ACC112 (cell line): ENCODE data around the gene GAS6.
"Not testable (repeated sequence)": the region's sequence is repeated elsewhere in the genome, so short reads cannot be mapped to it uniquely, and the experiment has no call there.

Source experiments
- H2AFZ ChIP-seq: fragments of 200-600 bp; sonication (generic); one replicate; pipeline ENCODE4 v1.6.0; 2017; ENCODE audit warnings: antibody characterized with exemption, low read length; ENCODE audit not compliant: unreplicated experiment
- H3K27ac ChIP-seq: fragments of 200-600 bp; sonication (generic); 2 replicates; pipeline ENCODE4 v1.5.1; 2014; ENCODE audit warnings: low read depth, mild to moderate bottlenecking, antibody characterized with exemption, low read length, moderate library complexity
- H3K27me3 ChIP-seq: fragments of 200-600 bp; sonication (generic); 2 replicates; pipeline ENCODE4 v1.6.1; 2014; ENCODE audit warnings: mild to moderate bottlenecking, antibody characterized with exemption, low read length, moderate library complexity, mixed read lengths; ENCODE audit not compliant: insufficient read depth
- H3K36me3 ChIP-seq: fragments of 200-600 bp; sonication (generic); 2 replicates; pipeline ENCODE4 v1.6.1; 2016; ENCODE audit warnings: mild to moderate bottlenecking, antibody characterized with exemption, low read length, moderate library complexity, mixed read lengths; ENCODE audit not compliant: insufficient read depth
- H3K4me1 ChIP-seq: fragments of 200-600 bp; sonication (generic); one replicate; pipeline ENCODE4 v1.6.1; 2016; ENCODE audit warnings: low read length, mixed read lengths; ENCODE audit not compliant: insufficient read depth, unreplicated experiment, control insufficient read depth
- H3K4me3 ChIP-seq: fragments of 200-600 bp; sonication (generic); 2 replicates; pipeline ENCODE4 v1.5.1; 2014; ENCODE audit warnings: mild to moderate bottlenecking, low read depth, low read length
- H3K79me2 ChIP-seq: fragments of 200-600 bp; sonication (generic); one replicate; pipeline ENCODE4 v1.6.0; 2016; ENCODE audit warnings: low read length; ENCODE audit not compliant: control insufficient read depth, unreplicated experiment, insufficient read depth

GAS6 gene

DNA sequence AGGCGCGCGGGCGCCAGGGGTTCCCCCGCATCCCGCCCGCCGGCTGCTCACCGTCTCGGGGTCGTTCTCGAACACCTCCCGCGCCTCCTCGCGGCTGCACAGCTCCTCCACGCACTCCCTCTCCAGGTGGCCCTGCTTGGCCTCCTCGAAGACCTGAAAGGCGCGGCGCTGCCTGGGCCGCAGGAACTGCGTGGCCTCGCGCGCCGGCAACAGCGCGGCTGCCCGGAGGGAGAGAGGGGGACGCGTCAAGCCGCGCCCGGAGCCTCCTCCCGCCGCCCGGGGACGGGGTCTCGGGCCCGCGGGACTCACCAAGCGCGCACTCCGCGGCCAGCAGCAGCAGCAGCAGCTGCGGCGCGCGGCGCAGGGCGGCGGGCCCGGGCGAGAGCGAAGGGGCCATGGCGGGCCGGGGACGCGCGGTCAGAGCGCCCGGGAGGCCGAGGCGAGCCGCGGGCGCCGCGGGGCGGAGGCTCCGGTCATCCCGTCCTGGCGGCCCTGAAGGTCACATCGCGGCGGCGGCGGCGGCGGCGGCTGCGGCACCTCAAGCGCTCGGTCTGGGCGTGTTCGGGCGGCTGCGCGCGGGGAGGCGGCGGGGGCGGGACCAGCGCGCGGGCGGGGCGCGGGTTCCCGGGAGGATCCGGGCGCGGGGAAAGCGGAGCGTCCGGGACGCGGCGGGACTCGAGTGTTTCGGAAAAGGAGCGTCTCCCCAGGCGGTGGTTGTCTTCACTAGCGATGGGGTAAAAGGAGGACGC, at the start of gene GAS6:
GAS6 (minus strand) TSS at position 553 of the 749 bp plus-strand sequence; CDS start at position 397, 156 bp downstream.
- peaks cover 40% of the 10 kb centered on the region for H3K79me2 ChIP-seq
- H3K27ac ChIP-seq, result peak within 1 kb of the TSS; percentile 15; the same call in 1 of the 2 replicates
- no peaks in the 10 kb centered on the region for H3K27me3 ChIP-seq
- H2AFZ ChIP-seq, result peak within 1 kb of the TSS; percentile 87
- no peaks in the 10 kb centered on the region for H3K4me1 ChIP-seq
- H3K4me3 ChIP-seq, result peak within 1 kb of the TSS; percentile 98
- H3K36me3 ChIP-seq, result no peaks in the 10 kb centered on the region

DNA sequence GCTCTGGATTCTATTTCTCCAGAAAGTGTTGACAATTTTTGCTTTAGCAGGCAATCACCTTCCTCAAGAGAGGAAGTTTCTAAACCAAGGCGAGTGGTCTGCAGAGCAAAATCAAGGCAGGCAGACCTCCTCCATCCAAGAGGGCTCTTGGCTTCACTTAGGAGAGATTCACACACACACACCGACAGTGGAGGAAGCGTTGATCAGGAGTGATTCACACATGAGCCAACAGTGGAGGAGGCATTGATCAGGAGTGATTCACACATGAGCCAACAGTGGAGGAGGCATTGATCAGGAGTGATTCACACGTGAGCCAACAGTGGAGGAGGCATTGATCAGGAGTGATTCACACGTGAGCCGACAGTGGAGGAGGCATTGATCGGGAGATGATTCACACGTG, 49.5 kb upstream of the GAS6 start:
- H3K36me3 ChIP-seq, H3K79me2 ChIP-seq, H3K4me1 ChIP-seq, H3K4me3 ChIP-seq, H2AFZ ChIP-seq, H3K27me3 ChIP-seq: not testable (repeated sequence)
- peak overlapping the region; percentile 29; the same call in 1 of the 2 replicates for H3K27ac ChIP-seq

DNA sequence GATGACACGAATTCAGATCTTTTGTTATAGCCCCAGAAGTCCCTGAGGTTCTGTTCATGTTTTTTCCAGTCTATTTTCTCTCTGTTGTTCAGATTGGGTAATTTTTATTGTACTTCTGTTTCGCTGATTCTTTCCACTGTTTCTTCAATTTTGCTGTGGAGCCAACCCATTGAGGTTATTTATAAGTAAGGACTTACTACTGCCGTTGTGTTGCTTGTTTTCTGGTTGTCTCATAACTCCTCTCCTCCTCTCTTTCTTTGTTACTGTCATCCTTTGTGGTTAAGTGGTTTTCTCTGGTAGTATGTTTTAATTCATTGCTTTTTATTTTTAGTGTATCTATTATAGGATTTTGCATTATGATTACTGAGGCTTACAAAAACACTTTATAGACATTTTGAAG, 48.7 kb upstream of the GAS6 start:
- Histone ChIP-seq H3K36me3 (no peaks in the 10 kb centered on the region), H3K27me3 (no peaks in the 10 kb centered on the region), H3K79me2 (no peaks in the 10 kb centered on the region), H3K4me1 (peaks cover 3% of the 10 kb centered on the region), H3K4me3 (no peak overlapping the region), H3K27ac (no peak overlapping the region), H2AFZ (no peak overlapping the region)

DNA sequence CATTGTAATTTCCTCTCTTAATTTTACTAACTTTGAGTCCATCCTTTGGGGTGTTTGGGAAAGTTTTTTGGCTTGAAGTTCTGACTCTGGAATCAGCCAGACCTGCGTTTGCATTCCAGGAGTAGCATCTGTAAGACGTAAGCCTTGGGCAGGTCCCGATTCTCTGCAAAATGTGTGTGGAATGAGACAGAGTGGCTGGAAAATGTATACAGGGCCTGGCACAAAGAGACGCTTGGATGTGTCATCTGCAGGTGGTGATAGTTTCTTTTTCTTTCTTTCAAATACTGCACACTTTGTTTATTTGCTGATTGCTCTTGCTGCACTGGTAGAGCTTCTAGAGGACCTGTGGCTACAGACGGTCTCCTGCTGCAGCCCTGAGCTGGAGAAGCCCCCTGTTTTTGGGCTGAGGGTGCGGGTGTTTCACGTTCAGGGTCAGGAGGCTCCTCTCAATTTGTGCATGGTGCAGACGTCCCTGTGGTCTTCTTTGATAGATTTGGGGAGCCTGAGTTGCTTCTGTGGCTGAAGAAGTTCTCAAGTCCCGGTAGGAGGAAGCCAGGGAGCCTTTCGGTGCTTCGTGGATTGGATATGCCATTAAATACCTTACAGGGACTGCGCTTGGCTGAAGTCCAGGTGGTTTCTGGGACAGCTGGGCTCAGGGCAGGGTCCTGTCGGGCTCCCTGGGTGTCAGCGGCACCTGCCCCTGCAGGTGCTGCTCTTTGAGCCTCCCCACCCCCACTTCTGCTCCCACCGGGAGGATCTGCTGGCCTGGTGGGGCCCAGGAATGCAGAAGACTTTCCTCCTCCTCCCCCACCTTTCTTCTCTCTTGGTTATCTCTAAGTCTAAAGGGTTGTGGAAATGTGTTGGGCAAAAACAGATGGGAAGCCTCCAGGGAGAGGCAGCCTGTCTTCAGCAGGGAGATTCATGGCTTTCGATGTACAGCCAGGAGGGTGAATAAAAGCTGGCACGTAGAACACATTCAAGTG, 44.0 kb upstream of the GAS6 start:
- H3K36me3 ChIP-seq, result no peaks in the 10 kb centered on the region
- H3K27ac ChIP-seq, result no peak overlapping the region
- H3K27me3 ChIP-seq, result no peaks in the 10 kb centered on the region
- peaks cover 9% of the 10 kb centered on the region for H3K4me1 ChIP-seq
- no peaks in the 10 kb centered on the region for H3K79me2 ChIP-seq
- H2AFZ ChIP-seq, result no peak overlapping the region
- no peak overlapping the region for H3K4me3 ChIP-seq

DNA sequence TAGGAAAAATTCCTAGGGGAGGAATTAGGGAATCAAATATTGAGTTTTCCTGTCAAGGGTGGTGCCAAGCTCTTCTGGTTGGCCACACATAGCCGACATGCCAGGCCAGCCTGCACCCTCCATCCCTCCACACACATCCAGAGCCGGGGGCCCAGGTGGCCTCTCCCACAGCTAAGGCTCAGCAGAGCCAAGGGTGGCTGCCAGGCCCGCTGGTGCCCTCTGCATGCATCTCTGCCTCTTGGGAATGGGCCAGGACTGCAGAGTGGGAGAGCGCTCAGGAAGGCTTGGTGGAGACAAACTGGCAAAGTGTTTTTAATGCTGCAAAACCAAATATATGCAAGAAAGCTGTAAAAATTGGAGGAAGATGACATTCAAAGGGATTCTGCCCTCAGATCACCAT, 42.7 kb upstream of the GAS6 start:
- Histone ChIP-seq H3K36me3 (no peaks in the 10 kb centered on the region), H3K27me3 (no peaks in the 10 kb centered on the region), H3K79me2 (no peaks in the 10 kb centered on the region), H3K27ac (no peak overlapping the region), H3K4me3 (no peak overlapping the region), H3K4me1 (peaks cover 10% of the 10 kb centered on the region), H2AFZ (no peak overlapping the region)

DNA sequence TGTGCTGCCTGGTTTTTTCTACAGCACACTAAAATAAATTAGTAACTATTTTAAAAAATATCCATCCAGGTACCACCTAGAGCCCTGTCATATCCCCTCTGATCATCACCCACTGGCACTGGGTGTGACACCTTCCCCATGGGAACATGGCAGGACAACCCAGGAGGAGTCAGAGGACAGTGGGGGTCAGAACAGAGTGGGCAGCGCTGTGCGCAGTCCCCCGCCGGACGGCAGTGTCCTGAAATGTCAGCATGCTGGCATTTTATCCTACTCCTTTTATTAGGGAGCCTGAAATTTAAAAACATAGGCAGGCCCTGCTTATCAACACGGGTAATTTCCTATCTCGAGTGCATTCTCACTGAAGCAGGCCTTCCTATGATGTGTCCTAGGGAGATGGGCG, 42.1 kb upstream of the GAS6 start:
- Histone ChIP-seq H2AFZ (no peak overlapping the region), H3K27me3 (no peaks in the 10 kb centered on the region), H3K4me3 (no peak overlapping the region), H3K79me2 (no peaks in the 10 kb centered on the region), H3K4me1 (peaks cover 10% of the 10 kb centered on the region), H3K27ac (no peak overlapping the region), H3K36me3 (no peaks in the 10 kb centered on the region)

DNA sequence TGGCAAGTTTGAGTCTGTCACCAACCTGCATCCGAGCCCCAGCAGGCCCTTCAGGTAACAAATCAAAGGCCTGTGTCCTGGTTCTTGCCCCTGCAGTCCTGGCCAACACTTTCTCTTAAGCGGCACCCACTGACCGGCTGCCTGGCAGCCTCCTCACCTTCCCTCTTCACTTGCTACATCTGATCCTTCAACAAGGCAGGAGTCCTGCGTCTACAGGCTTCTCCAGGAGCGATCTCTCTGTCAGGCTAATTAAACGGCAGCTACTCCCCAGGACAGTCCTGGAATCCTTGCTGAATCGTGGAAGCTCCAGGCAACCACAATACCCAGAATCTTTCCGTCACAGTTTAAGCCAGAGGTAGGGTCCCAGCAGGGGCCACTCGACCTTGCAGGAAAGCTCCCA, 41.1 kb upstream of the GAS6 start:
- Histone ChIP-seq H3K27me3 (no peaks in the 10 kb centered on the region), H3K36me3 (no peaks in the 10 kb centered on the region), H3K79me2 (no peaks in the 10 kb centered on the region), H2AFZ (no peak overlapping the region), H3K27ac (no peak overlapping the region), H3K4me1 (peaks cover 10% of the 10 kb centered on the region), H3K4me3 (no peak overlapping the region)

DNA sequence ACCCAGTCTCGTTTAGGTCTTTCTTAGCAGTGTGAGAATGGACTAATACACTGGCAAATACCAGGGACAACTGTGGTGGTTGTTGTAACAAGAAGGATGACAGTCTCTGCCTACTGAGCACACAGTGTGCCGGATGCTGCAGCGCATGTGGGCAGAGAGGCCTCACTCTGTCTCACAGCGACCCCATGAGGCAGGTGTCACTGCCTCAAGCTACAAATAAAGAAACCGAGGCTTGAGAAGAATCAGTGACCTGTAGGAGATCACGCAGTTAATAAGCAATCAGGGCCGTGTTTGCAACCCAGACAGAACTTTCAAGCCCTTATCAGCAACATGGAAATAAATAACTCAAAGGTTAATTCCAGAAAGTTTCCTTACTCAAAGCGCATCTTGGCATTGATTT, 40.5 kb upstream of the GAS6 start:
- Histone ChIP-seq H2AFZ (no peak overlapping the region), H3K27ac (no peak overlapping the region), H3K4me3 (no peak overlapping the region), H3K36me3 (no peaks in the 10 kb centered on the region), H3K79me2 (no peaks in the 10 kb centered on the region), H3K4me1 (peaks cover 10% of the 10 kb centered on the region), H3K27me3 (no peaks in the 10 kb centered on the region)

DNA sequence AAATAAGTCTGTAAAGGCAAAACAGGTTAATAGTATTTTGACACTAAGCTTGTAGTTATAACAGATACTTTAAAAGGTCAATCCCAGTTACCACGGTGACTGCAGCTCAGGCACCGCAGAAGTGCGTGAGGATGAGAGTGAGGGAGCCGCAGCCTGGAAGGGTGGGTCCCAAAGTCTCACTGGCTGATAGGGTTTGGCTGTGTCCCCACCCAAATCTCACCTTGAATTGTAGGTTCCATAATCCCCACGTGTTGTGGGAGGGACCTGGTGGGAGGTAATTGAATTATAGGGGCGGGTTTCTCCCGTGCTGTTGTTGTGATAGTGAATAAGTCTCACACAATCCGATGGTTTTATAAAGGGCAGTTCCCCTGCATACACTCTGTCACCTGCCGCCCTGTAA, 40.0 kb upstream of the GAS6 start:
- H2AFZ ChIP-seq, result no peak overlapping the region
- H3K4me3 ChIP-seq, result no peak overlapping the region
- peaks cover 10% of the 10 kb centered on the region for H3K4me1 ChIP-seq
- H3K79me2 ChIP-seq, result no peaks in the 10 kb centered on the region
- no peaks in the 10 kb centered on the region for H3K27me3 ChIP-seq
- no peak overlapping the region for H3K27ac ChIP-seq
- H3K36me3 ChIP-seq, result no peaks in the 10 kb centered on the region

DNA sequence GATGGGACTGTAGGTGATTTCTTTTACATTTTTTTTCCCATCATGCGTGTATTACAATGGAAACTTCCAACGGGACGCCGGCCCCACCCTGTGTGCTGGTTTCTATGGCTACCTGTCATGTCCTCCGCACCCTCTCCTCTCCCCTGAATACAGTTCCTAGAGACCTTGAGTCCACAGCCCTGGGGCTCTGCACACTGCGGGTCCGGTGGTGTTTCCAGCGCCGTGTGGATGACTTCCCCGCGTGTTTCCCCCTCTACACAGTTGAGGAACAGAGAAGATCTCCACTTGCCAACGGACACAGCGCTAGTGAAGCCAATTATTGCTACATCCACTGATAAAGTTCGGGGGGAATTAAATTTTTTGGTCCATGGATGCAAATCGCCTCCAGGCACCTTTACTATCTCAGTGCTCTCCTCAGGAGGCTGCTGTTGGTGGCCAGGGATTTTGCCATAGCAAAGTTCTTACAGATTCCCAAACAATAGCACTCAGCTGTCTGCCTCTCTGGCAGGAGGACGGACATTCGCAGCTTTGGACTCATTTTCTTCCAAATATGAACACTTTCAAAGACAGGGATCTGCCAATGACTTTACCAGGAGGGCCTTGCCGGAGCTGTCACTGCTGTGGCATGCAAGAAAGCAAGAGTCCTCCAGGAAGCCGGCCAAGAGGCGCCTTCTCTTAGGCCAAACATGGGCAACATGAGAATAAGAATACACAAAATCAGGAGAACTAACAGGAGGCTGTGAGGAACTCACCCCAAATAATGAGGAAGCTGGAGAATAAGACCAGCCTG, 39.3 kb upstream of the GAS6 start:
- no peaks in the 10 kb centered on the region for H3K36me3 ChIP-seq
- no peak overlapping the region for H2AFZ ChIP-seq
- H3K4me3 ChIP-seq, result no peak overlapping the region
- no peaks in the 10 kb centered on the region for H3K79me2 ChIP-seq
- H3K27ac ChIP-seq, result no peak overlapping the region
- H3K27me3 ChIP-seq, result no peaks in the 10 kb centered on the region
- peaks cover 12% of the 10 kb centered on the region for H3K4me1 ChIP-seq
